DOHH2 (cell line): Measurements from ENCODE around the gene DGKB.

Source experiments
- CTCF ChIP-seq: fragments of 200-600 bp; sonication (generic); IDR thresholded peaks from one replicate; pipeline ENCODE4 v1.5.1; 2014; ENCODE audit warnings: antibody characterized with exemption, mild to moderate bottlenecking, low read depth, low read length; ENCODE audit not compliant: poor library complexity, severe bottlenecking
- EZH2phosphoT487 ChIP-seq: fragments of 200-600 bp; sonication (generic); IDR thresholded peaks from 2 replicates; pipeline ENCODE4 v1.6.1; 2017; ENCODE audit warnings: borderline replicate concordance, mild to moderate bottlenecking, antibody characterized with exemption, low read length, moderate library complexity, mixed read lengths

- TF ChIP-seq CTCF (no peak), EZH2phosphoT487 (no peak)
Observed at GRCh38 chr7:14095233-14095950, 807.2 kb downstream of the DGKB start.
